ENCODE data around the gene AZI2. TPM values are rescaled to one million over a fixed set of nuclear protein-coding genes. Genes with fewer than 3 reads are reported as not detected.

Gene AZI2
- total RNA-seq, 1 donor from 2014 or later = 47.2 TPM

DNA sequence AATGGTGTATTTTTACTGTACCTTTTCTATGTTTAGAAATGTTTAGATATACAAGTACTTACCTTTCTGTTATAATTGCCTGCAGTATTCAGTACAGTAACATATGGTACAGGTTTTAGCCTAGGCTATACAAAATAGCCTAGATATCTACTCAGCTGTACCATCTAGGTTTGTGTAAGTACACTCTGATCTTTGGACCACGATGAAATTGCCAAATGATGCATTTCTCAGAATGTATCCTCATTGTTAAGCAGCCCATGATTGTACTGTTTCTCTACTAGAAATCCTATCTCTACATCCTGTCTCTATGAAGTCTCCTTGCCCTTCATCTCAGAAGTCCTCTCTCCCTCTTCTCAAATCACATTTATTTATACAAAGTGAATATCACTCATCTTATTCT lies 32.9 kb downstream of the AZI2 start:
- intact Hi-C loops (cut with micrococcal nuclease) = no loop called here

DNA sequence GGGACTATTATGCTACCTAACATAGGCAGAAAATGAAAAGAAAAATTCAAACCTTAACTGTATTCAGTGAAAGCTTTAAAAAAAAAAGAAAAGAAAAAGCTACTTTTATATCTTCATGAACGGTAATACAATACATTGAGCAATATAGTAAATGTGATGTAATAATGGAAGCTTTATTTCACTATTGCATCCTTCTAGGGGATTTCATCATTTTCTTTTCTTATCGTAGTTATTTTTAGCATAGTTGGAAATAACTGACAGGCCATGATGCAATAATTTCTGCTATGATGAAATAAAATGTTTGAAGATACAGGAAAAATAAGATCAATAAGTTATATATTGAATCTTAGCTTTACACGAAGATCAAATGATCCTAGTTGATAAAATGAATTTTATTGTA lies 40.4 kb downstream of the AZI2 start:
- intact Hi-C loops (cut with micrococcal nuclease) = no loop called here

DNA sequence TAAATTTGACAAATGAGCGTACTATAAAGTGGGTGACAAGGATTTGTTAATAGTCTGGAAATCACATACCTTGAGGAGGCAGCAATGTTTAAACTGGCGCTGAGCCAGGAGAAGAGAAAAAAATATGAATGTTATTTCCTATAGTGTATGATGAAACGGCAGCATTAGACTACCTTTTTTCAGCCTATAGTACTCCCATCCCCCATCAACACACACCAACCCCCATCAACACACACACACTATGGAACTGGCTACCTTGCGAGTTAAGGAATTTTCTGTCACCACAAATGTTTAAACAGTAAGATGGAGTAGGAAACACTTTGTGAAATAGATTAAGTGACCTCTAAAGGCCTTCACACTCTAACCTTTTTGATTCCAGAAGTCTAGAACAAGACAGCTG lies 46.9 kb downstream of the AZI2 start:
- intact Hi-C loops (cut with micrococcal nuclease) = no loop called here

DNA sequence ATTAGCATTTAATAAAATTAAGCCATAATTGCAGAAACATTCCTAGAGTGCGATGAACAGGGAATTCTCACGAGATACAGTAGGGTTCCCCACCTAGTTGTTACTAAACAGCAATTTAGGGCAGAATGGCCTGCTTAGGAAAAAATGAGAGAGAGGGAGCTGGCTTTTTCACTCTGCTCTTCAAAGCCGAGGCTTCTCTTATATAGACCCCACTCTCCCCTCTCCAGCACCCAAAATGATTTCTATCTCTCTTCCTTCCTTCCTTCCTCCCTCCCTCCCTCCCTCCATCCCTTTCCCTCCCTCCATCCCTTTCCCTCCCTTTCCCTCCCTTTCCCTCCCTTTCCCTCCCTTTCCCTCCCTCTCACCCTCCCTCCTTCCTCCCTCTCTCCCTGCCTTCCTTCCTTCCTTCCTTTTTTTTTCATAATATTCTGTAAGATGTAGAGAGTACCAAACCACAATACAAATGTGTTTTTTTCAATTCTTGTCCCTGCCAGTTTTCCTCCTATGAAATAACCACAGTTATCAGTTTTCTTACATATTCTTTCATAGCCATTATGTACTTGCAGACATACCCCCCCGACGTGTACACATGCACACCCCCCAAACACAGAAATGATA lies 48.2 kb downstream of the AZI2 start:
- intact Hi-C loops (cut with micrococcal nuclease) = no loop called here

DNA sequence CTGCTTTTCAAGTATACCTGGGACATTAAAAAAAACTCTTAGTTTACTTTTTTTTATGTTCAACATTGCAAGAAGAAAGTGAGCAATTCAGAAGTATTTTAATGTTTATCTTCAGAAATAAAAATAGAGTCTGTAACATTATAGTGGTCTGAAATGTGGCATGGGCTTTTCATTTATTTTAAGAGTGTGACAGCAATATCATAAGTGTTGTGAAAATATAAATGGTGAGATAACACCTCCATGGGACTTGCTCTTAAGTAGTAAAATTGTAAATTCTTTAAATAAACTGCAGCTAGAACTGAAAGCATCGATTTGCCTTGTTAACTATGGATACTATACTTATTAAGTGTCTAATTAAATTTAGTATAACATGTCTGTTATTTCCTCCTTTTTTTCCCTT lies 48.9 kb downstream of the AZI2 start:
- intact Hi-C loops (cut with micrococcal nuclease) = no loop called here

DNA sequence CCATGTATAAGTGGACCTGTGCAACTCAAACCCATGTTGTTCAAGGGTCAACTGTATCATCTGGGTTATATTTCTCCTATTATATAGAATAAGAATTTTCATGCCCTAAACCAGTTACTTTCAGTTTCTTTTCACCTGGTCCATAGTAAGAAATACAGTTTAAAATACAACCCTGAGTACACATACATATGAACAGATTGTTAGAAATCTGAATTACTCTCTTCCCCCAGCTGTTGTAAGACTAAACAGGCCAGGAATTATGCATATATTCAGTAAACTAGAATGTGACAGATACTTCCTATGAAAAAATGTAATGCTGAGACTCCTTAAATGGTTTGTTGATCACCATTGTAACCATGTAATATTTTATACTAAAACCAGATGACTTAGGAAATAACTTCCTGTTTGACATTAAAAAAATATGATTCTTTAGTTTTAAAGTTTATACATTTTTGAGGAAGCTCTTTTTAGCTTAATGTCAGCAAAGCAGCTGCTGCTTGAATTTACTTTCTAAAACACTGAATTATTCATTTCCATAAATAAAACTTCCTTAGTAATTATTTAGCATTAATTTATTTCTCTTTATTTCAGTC lies 52.6 kb downstream of the AZI2 start:
- intact Hi-C loops (cut with micrococcal nuclease) = no loop called here

DNA sequence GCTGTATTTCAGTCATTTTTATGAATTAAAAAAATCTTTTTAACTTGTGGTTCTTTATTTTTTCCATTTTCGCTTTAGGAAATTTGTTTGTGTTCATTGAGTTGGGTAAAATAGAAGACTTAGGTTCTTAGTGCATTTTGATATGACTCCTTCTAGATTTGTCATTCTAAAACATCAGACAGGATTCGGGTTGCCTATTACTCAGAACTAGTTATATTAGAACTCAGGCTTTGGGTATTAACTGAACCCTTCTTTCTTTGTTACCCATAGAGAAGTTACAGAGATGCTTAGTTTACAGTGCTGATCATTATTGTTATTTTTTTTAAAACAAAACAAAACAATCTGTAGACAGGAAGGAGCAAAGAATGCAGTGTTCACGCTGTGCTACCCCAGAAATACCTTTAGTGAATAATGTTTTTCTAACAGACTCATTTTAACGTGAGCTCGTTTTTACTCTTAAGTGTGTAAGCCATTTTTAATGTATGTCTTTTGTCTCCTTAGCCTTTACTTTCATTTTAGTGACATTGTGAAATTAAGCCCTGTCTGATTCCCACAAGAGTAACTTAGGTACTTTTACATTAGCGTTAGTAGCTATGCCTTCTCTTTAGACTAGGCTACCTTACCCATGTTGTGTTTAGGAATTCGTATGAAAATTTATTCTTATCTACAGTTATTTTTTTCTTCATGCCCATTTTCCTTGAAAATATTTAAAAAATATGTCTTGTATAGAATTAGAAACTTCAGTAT lies 53.8 kb downstream of the AZI2 start:
- intact Hi-C loops (cut with micrococcal nuclease) = no loop called here

DNA sequence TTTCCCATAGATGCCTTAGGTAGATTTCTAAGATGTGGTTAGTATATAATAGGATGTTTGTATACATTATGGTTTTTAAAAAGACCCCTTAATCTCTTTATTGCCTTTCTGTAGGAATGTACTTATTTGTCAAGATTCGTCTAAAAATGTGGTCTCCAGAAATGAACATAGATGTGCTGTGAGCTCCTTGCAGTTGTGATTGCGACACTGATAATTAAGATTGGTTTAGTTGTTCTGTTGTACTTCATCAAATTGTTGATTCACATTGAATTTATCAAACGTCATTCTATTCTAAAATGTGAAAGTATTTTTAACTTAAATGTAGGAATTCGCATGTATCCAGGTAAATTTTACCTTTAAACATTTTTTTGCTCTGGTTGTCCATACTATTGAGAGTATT lies 56.0 kb downstream of the AZI2 start:
- intact Hi-C loops (cut with micrococcal nuclease) = no loop called here

DNA sequence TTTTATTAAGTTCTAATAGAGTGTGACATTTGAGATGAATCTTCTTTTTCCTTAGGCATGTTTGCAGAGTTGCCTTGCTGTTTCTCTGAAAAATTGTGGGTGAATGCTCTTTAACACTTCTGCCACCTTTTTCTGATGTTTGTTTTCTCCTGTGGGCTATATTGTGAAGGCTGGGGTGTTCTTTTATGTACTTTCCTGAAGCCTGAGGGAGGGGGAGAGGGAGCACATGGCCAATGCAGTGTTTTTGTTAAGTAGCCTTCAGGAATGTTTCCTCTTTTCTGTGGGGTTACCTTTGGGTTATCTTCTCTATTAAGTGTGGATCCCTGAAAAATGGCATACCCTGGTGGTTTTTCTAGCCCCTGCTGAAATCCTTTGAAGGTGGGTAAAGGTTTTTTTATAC lies 57.0 kb downstream of the AZI2 start:
- intact Hi-C loops (cut with micrococcal nuclease) = no loop called here

DNA sequence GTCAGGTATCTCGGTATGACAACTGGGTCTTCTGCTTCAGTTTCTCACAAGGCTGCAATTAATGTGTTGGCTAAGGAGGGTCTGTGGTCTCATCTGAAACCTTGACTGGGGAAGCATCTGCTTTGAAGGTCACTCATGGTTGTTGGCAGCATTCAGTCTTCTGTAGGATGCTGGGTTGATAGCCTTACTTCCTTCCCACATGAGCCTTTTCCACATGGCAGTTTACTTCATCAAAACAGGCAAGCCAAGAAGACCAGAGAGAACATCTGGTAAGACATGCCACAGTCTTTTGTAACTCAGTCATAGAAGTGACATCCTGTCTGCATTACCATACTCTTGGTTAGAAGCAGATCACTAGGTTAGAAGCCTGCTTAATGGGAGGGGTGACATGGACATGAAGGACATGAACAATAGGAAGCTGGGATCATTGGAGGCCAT lies 57.7 kb downstream of the AZI2 start:
- intact Hi-C loops (cut with micrococcal nuclease) = no loop called here

DNA sequence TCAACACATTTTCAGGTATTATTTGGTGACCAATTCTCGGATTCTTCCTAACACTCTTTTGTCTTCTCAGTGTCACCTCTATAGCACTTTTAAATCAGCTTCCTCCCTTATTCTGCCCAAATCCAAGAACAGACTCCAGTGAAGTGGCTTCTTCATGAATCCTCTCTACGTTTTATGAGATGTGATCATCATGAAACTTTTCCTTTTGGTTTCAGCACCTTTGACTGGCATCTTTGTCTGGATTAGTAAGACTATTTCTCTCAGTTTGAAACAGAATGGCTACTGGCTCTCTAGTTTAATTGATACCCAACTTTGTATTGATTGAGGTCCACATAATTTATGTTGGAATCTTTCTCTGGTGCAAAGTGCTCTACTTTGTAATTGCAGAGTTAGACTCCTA lies 61.6 kb downstream of the AZI2 start:
- intact Hi-C loops (cut with micrococcal nuclease) = loop anchor here (2.0 to 5.0 kb wide), 3 partner anchors 40 to 574 kb away; partner anchors contain the start of gene CMC1

DNA sequence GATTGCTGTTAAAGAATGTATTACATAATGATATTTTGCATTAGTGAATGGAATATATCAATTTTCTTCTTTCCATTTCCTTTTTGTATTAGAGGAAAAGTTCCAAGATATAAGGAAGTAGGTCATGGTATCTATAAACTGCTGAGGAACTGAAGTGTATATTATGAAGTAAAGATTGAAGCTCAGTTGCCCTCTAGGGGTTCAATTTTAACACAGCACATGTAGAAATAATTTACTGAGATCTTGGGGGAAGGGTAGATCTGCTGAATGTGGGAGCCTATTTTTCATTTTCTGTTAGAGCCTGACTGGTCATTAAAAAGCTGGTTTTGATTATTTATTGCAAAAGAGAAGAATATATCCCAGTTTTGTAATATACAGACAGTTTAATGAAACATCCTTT lies 62.0 kb downstream of the AZI2 start:
- intact Hi-C loops (cut with micrococcal nuclease) = loop anchor here (1.0 to 5.0 kb wide), 4 partner anchors 40 to 574 kb away; partner anchors contain the start of gene CMC1

DNA sequence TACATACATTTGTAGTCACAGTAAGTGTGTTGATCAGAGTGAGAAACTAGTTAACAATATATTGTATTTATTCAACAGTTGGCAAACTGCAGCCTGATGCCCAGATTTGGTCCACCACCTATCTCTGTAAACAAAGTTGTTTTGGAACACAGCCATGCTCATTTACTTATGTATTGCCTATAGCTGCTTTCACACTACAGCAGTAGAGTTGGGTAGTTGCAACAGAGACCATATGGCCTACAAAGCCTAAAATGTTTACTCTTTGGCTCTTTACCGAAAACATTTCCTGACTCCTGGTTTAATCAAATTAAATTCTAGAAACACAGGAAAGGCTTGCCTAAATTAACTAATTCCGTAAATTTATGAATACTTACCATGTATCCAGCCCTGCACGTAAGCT lies 67.8 kb downstream of the AZI2 start:
- intact Hi-C loops (cut with micrococcal nuclease) = no loop called here

DNA sequence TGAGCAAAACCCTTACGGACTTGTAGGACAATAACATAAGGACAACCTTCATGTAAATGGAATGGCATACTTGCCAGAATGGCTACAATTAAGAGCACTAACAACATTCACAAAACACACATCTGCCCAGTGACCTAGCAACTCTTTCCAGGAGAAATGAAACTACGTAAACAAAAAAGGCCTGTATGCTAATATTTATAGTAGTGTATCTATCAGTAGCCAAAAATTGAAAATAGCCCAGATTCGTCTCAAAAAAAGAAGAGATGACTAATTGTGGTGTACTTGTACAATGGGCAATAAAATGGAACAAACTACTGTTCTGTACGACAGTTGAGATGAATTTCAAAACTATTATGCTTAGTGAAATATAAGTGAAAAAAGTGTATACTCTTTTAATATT lies 68.9 kb downstream of the AZI2 start:
- intact Hi-C loops (cut with micrococcal nuclease) = no loop called here

DNA sequence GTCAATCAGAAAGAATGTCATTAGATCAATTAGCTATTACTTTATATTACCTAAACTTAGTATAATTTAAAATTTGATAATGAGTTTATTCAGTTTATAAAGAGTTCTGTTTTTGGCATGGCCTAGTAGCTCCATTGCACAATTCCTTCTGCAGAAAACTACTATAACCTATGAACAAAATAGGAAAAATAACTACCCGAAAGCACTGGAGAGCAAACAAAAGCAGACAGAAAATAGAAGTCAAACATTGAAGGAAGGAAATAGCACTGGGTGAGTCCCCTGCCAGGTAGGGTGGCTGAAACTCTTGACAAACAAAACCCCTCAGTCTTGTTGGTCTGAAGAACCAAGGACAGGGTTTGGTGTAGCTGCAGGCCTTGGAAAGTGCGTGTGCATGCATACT lies 69.7 kb downstream of the AZI2 start:
- intact Hi-C loops (cut with micrococcal nuclease) = no loop called here

DNA sequence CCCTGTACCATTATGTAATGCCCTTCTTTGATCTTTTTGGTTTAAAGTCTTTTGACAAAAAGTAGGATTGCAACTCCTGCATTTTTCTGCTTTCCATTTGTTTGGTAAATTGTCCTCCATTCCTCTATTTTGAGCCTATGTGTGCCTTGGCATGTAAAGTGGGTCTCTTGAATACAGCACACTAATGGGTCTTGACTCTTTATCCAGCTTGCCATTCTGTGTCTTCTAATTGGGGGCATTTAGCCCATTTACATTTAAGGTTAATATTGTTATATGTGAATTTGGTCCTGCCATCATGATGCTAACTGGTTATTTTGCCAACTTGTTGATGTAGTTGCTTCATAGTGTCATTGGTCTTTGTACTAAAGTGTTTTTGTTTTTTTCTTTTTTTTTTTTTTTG lies 74.8 kb downstream of the AZI2 start:
- intact Hi-C loops (cut with micrococcal nuclease) = no loop called here

Other genes with a start within 250 kb of the AZI2 start
- gene CMC1, start 107.2 kb downstream of the AZI2 start, total RNA-seq = 17.5 and 20.2 TPM in 2 replicates
- gene ZCWPW2, start 103 bp downstream of the AZI2 start, total RNA-seq = 0.18 TPM in 1 of 2 replicates, not detected in the other